Measurements from ENCODE around the gene CEBPA. TPM values are rescaled to one million over a fixed set of nuclear protein-coding genes. Genes with fewer than 3 reads are reported as not detected.

The CEBPA gene
- total RNA-seq, 1 donor from 2014 or later, result 7.5 TPM

GRCh38 chr19:33273065-33273736 is 29.1 kb downstream of the CEBPA start:
- DNase-seq (ENCODE audit: low spot score), result no peak

- DNase-seq (ENCODE audit: low spot score), result no peak
These were observed 30.9 kb downstream of the CEBPA start for GRCh38 chr19:33271246-33272021.

GRCh38 chr19:33270769-33271168 is 31.6 kb downstream of the CEBPA start:
- no peak for DNase-seq (ENCODE audit: low spot score)

GRCh38 chr19:33269016-33269415 is 33.3 kb downstream of the CEBPA start:
- DNase-seq (ENCODE audit: low spot score), result no peak

GRCh38 chr19:33268162-33268991 is 34.0 kb downstream of the CEBPA start:
- no peak for DNase-seq (ENCODE audit: low spot score)

- no peak for DNase-seq (ENCODE audit: low spot score)
These were observed 34.6 kb downstream of the CEBPA start for GRCh38 chr19:33267706-33268105.

- no peak for DNase-seq (ENCODE audit: low spot score)
These were observed 35.3 kb downstream of the CEBPA start for GRCh38 chr19:33266974-33267484.

- DNase-seq (ENCODE audit: low spot score), result no peak
These were observed 37.4 kb downstream of the CEBPA start for GRCh38 chr19:33264881-33265445.

- no peak for DNase-seq (ENCODE audit: low spot score)
These were observed 38.9 kb downstream of the CEBPA start for GRCh38 chr19:33263325-33264023.

GRCh38 chr19:33261511-33262189 is 40.7 kb downstream of the CEBPA start:
- no peak for DNase-seq (ENCODE audit: low spot score)

GRCh38 chr19:33260628-33261418 is 41.5 kb downstream of the CEBPA start:
- DNase-seq (ENCODE audit: low spot score), result no peak

GRCh38 chr19:33259539-33259938 is 42.8 kb downstream of the CEBPA start:
- DNase-seq (ENCODE audit: low spot score), result no peak

- DNase-seq (ENCODE audit: low spot score), result no peak
These were observed 44.5 kb downstream of the CEBPA start for GRCh38 chr19:33257828-33258227.

GRCh38 chr19:33256261-33256660 is 46.1 kb downstream of the CEBPA start:
- DNase-seq (ENCODE audit: low spot score), result no peak

- no peak for DNase-seq (ENCODE audit: low spot score)
These were observed 46.6 kb downstream of the CEBPA start for GRCh38 chr19:33255781-33256180.

- no peak for DNase-seq (ENCODE audit: low spot score)
These were observed 48.0 kb downstream of the CEBPA start for GRCh38 chr19:33254245-33254824.

- DNase-seq (ENCODE audit: low spot score), result no peak
These were observed 49.4 kb downstream of the CEBPA start for GRCh38 chr19:33252971-33253370.

GRCh38 chr19:33252418-33252962 is 49.8 kb downstream of the CEBPA start:
- no peak for DNase-seq (ENCODE audit: low spot score)

GRCh38 chr19:33251526-33252090 is 50.7 kb downstream of the CEBPA start:
- DNase-seq (ENCODE audit: low spot score), result no peak
